B cell (primary cell): ENCODE results near the gene DAZAP1. TPM values are rescaled to one million over a fixed set of nuclear protein-coding genes. Genes with fewer than 3 reads are reported as not detected.

Source experiments
- ATAC-seq: fragments of 200-7000 bp; cut with Tn5 transposase; one replicate; pipeline ENCODE4 v1.10.0; 2021; ENCODE audit warnings: low read depth, mild to moderate bottlenecking, moderate number of reproducible peaks, moderate library complexity
- CTCF ChIA-PET: fragments of 350-600 bp; sonication (Branson Sonifier 250); formaldehyde crosslinking; loops from one replicate; lab custom pipeline; 2021; ENCODE audit warnings: antibody characterized with exemption, inconsistent platforms; lab: Charles Lee
- POLR2A ChIA-PET: fragments of 350-600 bp; sonication (Branson Sonifier 250); formaldehyde crosslinking; loops from one replicate; lab custom pipeline; 2021; ENCODE audit warnings: antibody characterized with exemption; lab: Charles Lee
- DNase-seq: peaks from one replicate; pipeline ENCODE4 v3.0.0; 2013
- H2AFZ ChIP-seq: 2 replicates; pipeline ENCODE4 v1.6.1; 2012; ENCODE audit warnings: mild to moderate bottlenecking, low read depth, low read length; ENCODE audit not compliant: insufficient read depth, poor library complexity, severe bottlenecking
- H3K27ac ChIP-seq, 2 donors: 1 replicate in 1 of 2; 2 replicates in 1 of 2; pipeline ENCODE4 v1.5.1; 2012 to 2013; ENCODE audit warnings: low read length in 2 of 2, mild to moderate bottlenecking in 2 of 2, moderate library complexity in 1 of 2
- H3K27me3 ChIP-seq, 4 experiments: fragments of 200-600 bp in 1 of 4; sonication (generic) in 1 of 4; replicated peaks in 1 of 4; 1 replicate in 2 of 4; 2 replicates in 2 of 4; pipeline versions ENCODE4 v1.6.1 to v1.7.0; 2013 to 2016; ENCODE audit warnings: low read length in 3 of 4, mild to moderate bottlenecking in 2 of 4, mixed read lengths in 1 of 4, moderate library complexity in 1 of 4; ENCODE audit not compliant: insufficient read depth in 4 of 4, control insufficient read depth in 3 of 4; ENCODE audit errors: control extremely low read depth in 1 of 4
- H3K36me3 ChIP-seq, 2 experiments: replicated peaks in 1 of 2; 1 replicate in 1 of 2; 2 replicates in 1 of 2; pipeline versions ENCODE4 v1.6.1 to v1.7.1; 2013; ENCODE audit warnings: low read length in 1 of 2; ENCODE audit not compliant: insufficient read depth in 2 of 2, control insufficient read depth in 1 of 2; ENCODE audit errors: control extremely low read depth in 1 of 2, extremely low read depth in 1 of 2
- H3K4me1 ChIP-seq, 2 donors: fragments of 200-600 bp in 1 of 2; sonication (generic) in 1 of 2; 1 replicate in 1 of 2; 2 replicates in 1 of 2; pipeline versions ENCODE4 v1.5.1 to v1.6.1; 2013 to 2017; ENCODE audit warnings: low read length in 2 of 2; ENCODE audit not compliant: control insufficient read depth in 2 of 2, insufficient read depth in 2 of 2
- H3K4me2 ChIP-seq: replicated peaks from 2 replicates; pipeline ENCODE3; 2012; ENCODE audit warnings: mild to moderate bottlenecking, low read depth, low read length; ENCODE audit not compliant: poor library complexity, severe bottlenecking
- H3K4me3 ChIP-seq, 5 experiments: fragments of 200-600 bp in 1 of 5; sonication (generic) in 1 of 5; 1 replicate in 3 of 5; 2 replicates in 2 of 5; pipeline versions ENCODE4 v1.5.1 to v1.7.0; 2011 to 2016; ENCODE audit warnings: low read length in 4 of 5, mild to moderate bottlenecking in 4 of 5, low read depth in 2 of 5, control low read depth in 1 of 5, moderate library complexity in 1 of 5; ENCODE audit not compliant: insufficient read depth in 1 of 5; ENCODE audit errors: control extremely low read depth in 1 of 5, extremely low read depth in 1 of 5
- H3K79me2 ChIP-seq: fragments of 200-600 bp; sonication (generic); one replicate; pipeline ENCODE4 v1.6.0; 2016; ENCODE audit warnings: low read length; ENCODE audit not compliant: control insufficient read depth, insufficient read depth
- H3K9ac ChIP-seq: fragments of 200-600 bp; sonication (generic); 2 replicates; pipeline ENCODE4 v1.6.1; 2017; ENCODE audit warnings: mild to moderate bottlenecking, low read length, moderate library complexity
- H3K9me3 ChIP-seq, 3 donors: one replicate each; pipeline versions ENCODE4 v1.6.1 to v1.7.1; 2013; ENCODE audit warnings: low read length in 2 of 3; ENCODE audit not compliant: control insufficient read depth in 2 of 3, insufficient read depth in 1 of 3; ENCODE audit errors: control extremely low read depth in 1 of 3
- H4K20me1 ChIP-seq: 2 replicates; pipeline ENCODE4 v1.6.0; 2012; ENCODE audit warnings: mild to moderate bottlenecking, low read length; ENCODE audit not compliant: insufficient read depth, control insufficient read depth, poor library complexity, severe bottlenecking
- H3K27ac Mint-ChIP-seq: one replicate; pipeline ENCODE4 v1.8.0; 2021; ENCODE audit warnings: mixed read lengths
- H3K27me3 Mint-ChIP-seq: one replicate; pipeline ENCODE4 v1.8.0; 2021; ENCODE audit warnings: mixed read lengths
- H3K4me1 Mint-ChIP-seq: one replicate; pipeline ENCODE4 v1.8.0; 2021; ENCODE audit warnings: mixed read lengths
- H3K4me3 Mint-ChIP-seq: one replicate; pipeline ENCODE4 v1.8.0; 2021; ENCODE audit warnings: mixed read lengths
- H3K9me3 Mint-ChIP-seq: one replicate; pipeline ENCODE4 v1.8.0; 2022; ENCODE audit warnings: mixed read lengths; ENCODE audit not compliant: insufficient read depth
- CTCF ChIP-seq: fragments of 200-600 bp; IDR thresholded peaks from one replicate; pipeline ENCODE4 v1.8.0; 2022; ENCODE audit warnings: antibody characterized with exemption, mild to moderate bottlenecking
- EZH2 ChIP-seq: IDR thresholded peaks from 2 replicates; pipeline ENCODE4 v1.6.1; 2012; ENCODE audit warnings: borderline replicate concordance, low read depth, mild to moderate bottlenecking, moderate library complexity, low read length; ENCODE audit not compliant: insufficient read depth, poor library complexity, severe bottlenecking
- WGBS: methylation state at CpG from one replicate; pipeline ENCODE4 v1.1.5; 2013; ENCODE audit warnings: missing lambda C conversion rate; ENCODE audit not compliant: insufficient coverage; 5-methylcytosine and 5-hydroxymethylcytosine counted together
- intact Hi-C: fragments of 100-400 bp; cut with micrococcal nuclease; formaldehyde crosslinking; loops from one replicate; pipeline ENCODE4 v1.10.0; 2022
- polyA plus RNA-seq: library from polyadenylated mRNA; depleted of rRNA; stranded (reverse); fragments of >200 nt; gene quantifications from 2 replicates; pipeline ENCODE4 v1.2.3, GENCODE V29; 2012
- total RNA-seq, 2 donors: library from RNA; stranded (reverse); fragments of 120-200 nt in 1 of 2; gene quantifications; 1 replicate in 1 of 2; 2 replicates in 1 of 2; pipeline versions ENCODE4 v1.2.3 to v1.2.4, GENCODE V29; 2013 to 2022

The DAZAP1 gene
- total and polyA plus RNA-seq, 2 donors (not counting 1 experiment from before 2014, with no cell fraction given) = 54.8 to 125 TPM

GRCh38 chr19:1483131-1483978 lies 76.0 kb downstream of the DAZAP1 start:
- WGBS = 96% methylated on average over 68 of the region's 77 CpGs
- POLR2A ChIA-PET = no interaction called here
- Histone ChIP-seq H3K9ac (no peak overlapping the region), H3K9me3 (peaks cover 0 to 4% (median 0%) of the 10 kb centered on the region in 3 donors), H3K4me1 (peaks cover 2 to 9% of the 10 kb centered on the region in 2 donors), H3K27me3 (no peaks in the 10 kb centered on the region), H3K4me3 (no peak overlapping the region), H3K27ac (no peak overlapping the region), H3K79me2 (peaks cover 10% of the 10 kb centered on the region), H2AFZ (no peak overlapping the region), H3K4me2 (no peak overlapping the region), H3K36me3 (no peaks in the 10 kb centered on the region), H4K20me1 (peaks cover 5% of the 10 kb centered on the region)
- ATAC-seq (no peak), DNase-seq (peak; percentile 16)
- Mint-ChIP-seq H3K27ac (no peak overlapping the region), H3K4me3 (no peak overlapping the region), H3K4me1 (peaks cover 4% of the 10 kb centered on the region), H3K27me3 (no peaks in the 10 kb centered on the region), H3K9me3 (no peaks in the 10 kb centered on the region)
- CTCF ChIA-PET = no interaction called here
- intact Hi-C loops = no loop called here
- TF ChIP-seq EZH2 (no peak), CTCF (no peak)

- CTCF ChIA-PET = no interaction called here
- TF ChIP-seq CTCF = no peak
- TF ChIP-seq EZH2 = no peak
- Mint-ChIP-seq H3K4me3 (no peak overlapping the region), H3K9me3 (no peaks in the 10 kb centered on the region), H3K27ac (no peak overlapping the region), H3K27me3 (no peaks in the 10 kb centered on the region), H3K4me1 (peaks cover 3% of the 10 kb centered on the region)
- H2AFZ ChIP-seq = no peak overlapping the region
- POLR2A ChIA-PET = no interaction called here
- no peaks in the 10 kb centered on the region for H4K20me1 ChIP-seq
- H3K79me2 ChIP-seq = peaks cover 3% of the 10 kb centered on the region
- 95% methylated on average over 23 of the region's 23 CpGs for WGBS
- DNase-seq (no peak), ATAC-seq (no peak)
- no peak overlapping the region for H3K4me3 ChIP-seq
- H3K36me3 ChIP-seq = no peaks in the 10 kb centered on the region
- H3K4me2 ChIP-seq = no peak overlapping the region
- no peak overlapping the region for H3K9ac ChIP-seq
- no peaks in the 10 kb centered on the region for H3K27me3 ChIP-seq
- peaks cover 0 to 4% (median 0%) of the 10 kb centered on the region in 3 donors for H3K9me3 ChIP-seq
- intact Hi-C loops = no loop called here
- H3K27ac ChIP-seq = no peak overlapping the region
- peaks cover 0 to 5% of the 10 kb centered on the region in 2 donors for H3K4me1 ChIP-seq
Observed at GRCh38 chr19:1483979-1484428, 76.6 kb downstream of the DAZAP1 start.
